Subcutaneous adipose tissue (tissue), 4 donors: ENCODE measurements around the gene APBB2. TPM values are rescaled to one million over a fixed set of nuclear protein-coding genes. Genes with fewer than 3 reads are reported as not detected.

Source experiments
- CTCF ChIP-seq: fragments of 450-650 bp; IDR thresholded peaks from one replicate; pipeline ENCODE4 v1.5.1; 2016; ENCODE audit warnings: low read depth, mild to moderate bottlenecking, control low read depth, antibody characterized with exemption, moderate library complexity
- total RNA-seq, 4 donors: library from RNA; depleted of rRNA; stranded (reverse); fragments of >200 nt; gene quantifications; one replicate each; pipeline ENCODE4 v1.1.0, GENCODE V29; 2016

The APBB2 gene
- total RNA-seq, 4 donors from 2014 or later: 55.6 to 181 (median 124) TPM

- TF ChIP-seq CTCF: no peak
These were observed 24.7 kb downstream of the APBB2 start for GRCh38 chr4:41189666-41190065.

GRCh38 chr4:41189076-41189475, 25.3 kb downstream of the APBB2 start:
- no peak for TF ChIP-seq CTCF

GRCh38 chr4:41185614-41186592, 28.4 kb downstream of the APBB2 start:
- TF ChIP-seq CTCF: no peak

GRCh38 chr4:41184009-41184408, 30.3 kb downstream of the APBB2 start:
- TF ChIP-seq CTCF: no peak

- no peak for TF ChIP-seq CTCF
These were observed 31.3 kb downstream of the APBB2 start for GRCh38 chr4:41183021-41183553.

- TF ChIP-seq CTCF: no peak
These were observed 33.3 kb downstream of the APBB2 start for GRCh38 chr4:41181037-41181436.

- no peak for TF ChIP-seq CTCF
These were observed 34.7 kb downstream of the APBB2 start for GRCh38 chr4:41179498-41180195.
